Myometrial cell (primary cell): ENCODE data around the gene DUOXA1. TPM values are rescaled to one million over a fixed set of nuclear protein-coding genes. Genes with fewer than 3 reads are reported as not detected.

ENCODE experiments used
- total RNA-seq: library from RNA; depleted of rRNA; stranded (reverse); fragments of >200 nt; gene quantifications from 2 replicates; pipeline ENCODE4 v1.2.3, GENCODE V29; 2015

DUOXA1 gene
- total RNA-seq: not detected in 2 replicates

GRCh38 chr15:45129651-45130129 lies at the start of gene DUOXA1, which contains the start of gene DUOX1:
Gene DUOXA1, minus strand, starts transcription at chr15:45129879. Its CDS starts 6,865 bp downstream, at chr15:45123014.
Gene DUOX1, plus strand, starts transcription at chr15:45129994. Its CDS starts 1,973 bp downstream, at chr15:45131967.

GRCh38 chr15:45114076-45114750 lies 15.5 kb downstream of the DUOXA1 start, which contains the start of the genes DUOX2 and DUOXA2:
Gene DUOX2, minus strand, starts transcription at chr15:45114172. Its CDS starts 761 bp downstream, at chr15:45113411.
Gene DUOXA2, plus strand, starts transcription at chr15:45114326. Its CDS starts 280 bp downstream, at chr15:45114606.

Other genes starting within 250 kb of the DUOXA1 start
- not detected in 2 replicates for gene TERB2, start 173.2 kb downstream of the DUOXA1 start, total RNA-seq
- gene SORD, start 106.7 kb downstream of the DUOXA1 start, total RNA-seq: 25.5 and 26.8 TPM in 2 replicates
- not detected in 2 replicates for gene DUOX2, start 15.7 kb downstream of the DUOXA1 start, total RNA-seq
- gene DUOXA2, start 15.6 kb downstream of the DUOXA1 start, total RNA-seq: not detected in 2 replicates
- gene DUOX1, start 115 bp upstream of the DUOXA1 start, total RNA-seq: not detected in 2 replicates
- 2.0 and 7.8 TPM in 2 replicates for gene SHF, start 58.1 kb upstream of the DUOXA1 start, total RNA-seq
- not detected in 2 replicates for gene SLC28A2, start 122.4 kb upstream of the DUOXA1 start, total RNA-seq
- gene GATM, start 248.7 kb upstream of the DUOXA1 start, total RNA-seq: under 0.01 TPM in 1 of 2 replicates, not detected in the other